ENCODE measurements around the gene FAM171A1. TPM values are rescaled to one million over a fixed set of nuclear protein-coding genes. Genes with fewer than 3 reads are reported as not detected.
A peak's percentile ranks its signal among the peaks of the same experiment; 100 is the strongest.

The FAM171A1 gene
- total RNA-seq, 1 experiment from 2014 or later = 3.6 TPM

GRCh38 chr10:15245530-15245929 lies 125.6 kb downstream of the FAM171A1 start:
- DNase-seq (ENCODE audit: low read depth) = peak; percentile 31

GRCh38 chr10:15244635-15245197 lies 126.4 kb downstream of the FAM171A1 start:
- DNase-seq (ENCODE audit: low read depth) = peak; percentile 48

DNA sequence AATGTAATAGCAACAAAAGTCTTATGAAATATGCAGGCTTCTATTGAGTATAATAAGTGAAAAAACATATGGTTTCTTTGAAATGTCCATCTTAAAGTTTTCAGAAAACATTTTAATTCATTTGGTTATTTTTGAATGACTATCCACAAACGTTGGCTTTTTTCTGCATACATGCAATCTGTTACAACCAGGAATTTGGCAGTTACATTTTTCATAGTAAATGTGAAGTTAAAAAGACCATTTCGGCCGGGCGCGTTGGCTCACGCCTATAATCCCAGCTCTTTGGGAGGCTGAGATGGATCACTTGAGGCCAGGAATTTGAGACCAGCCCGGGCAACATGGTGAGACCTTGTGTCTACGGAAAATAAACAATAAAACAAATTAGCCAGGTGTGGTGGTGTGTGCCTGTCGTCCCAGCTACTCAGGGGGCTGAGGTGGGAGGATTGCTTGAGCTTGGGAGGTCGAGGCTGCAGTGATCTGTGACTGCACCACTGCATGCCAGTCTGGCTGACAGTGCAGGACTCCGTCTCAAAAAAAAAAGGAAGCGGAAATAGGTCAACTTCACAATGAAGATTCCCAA lies 128.7 kb downstream of the FAM171A1 start:
- no peak for DNase-seq (ENCODE audit: low read depth)

- DNase-seq (ENCODE audit: low read depth) = no peak
These were observed 129.8 kb downstream of the FAM171A1 start for GRCh38 chr10:15241306-15241705.

- peak; percentile 54 for DNase-seq (ENCODE audit: low read depth)
These were observed 132.3 kb downstream of the FAM171A1 start for GRCh38 chr10:15238555-15239335.

DNA sequence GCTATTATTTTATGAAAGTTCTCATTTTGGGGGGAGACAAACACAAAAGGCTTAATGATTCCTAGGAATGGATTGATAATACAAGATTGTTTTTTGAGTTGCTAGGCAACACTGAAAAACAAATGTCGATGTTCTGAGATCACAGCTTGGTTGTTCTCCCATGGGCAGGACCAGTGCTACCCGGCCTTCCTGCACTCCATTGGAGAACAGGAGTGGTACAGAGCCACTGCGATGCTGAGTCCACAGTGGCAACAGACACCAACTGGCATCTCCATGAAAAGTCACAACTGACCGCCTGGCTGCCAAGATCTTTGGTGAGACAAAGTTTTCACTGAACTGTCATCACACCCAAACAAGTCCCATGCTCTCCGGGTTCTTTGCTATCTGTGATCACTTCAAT lies 133.7 kb downstream of the FAM171A1 start:
- DNase-seq (ENCODE audit: low read depth) = peak; percentile 67

DNA sequence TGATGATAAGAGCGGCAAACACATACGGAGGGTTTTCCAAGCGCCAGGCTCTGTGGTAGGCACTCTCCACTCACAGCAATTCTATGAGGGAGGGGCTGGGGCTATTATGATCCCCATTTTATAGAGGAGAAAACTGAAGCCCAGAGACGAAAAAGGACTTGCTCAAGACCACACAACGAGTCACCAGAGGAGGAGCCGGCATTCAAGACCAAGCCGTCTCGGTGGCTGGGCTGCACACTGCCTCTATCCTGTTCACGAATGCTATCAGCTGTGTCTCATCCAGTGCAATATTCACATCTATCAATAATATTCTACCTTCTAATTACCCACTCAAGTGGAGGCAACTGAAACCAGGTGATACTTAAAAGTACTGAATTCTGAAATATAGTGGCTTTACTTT lies 134.7 kb downstream of the FAM171A1 start:
- DNase-seq (ENCODE audit: low read depth) = no peak

GRCh38 chr10:15232279-15232678 lies 138.8 kb downstream of the FAM171A1 start:
- no peak for DNase-seq (ENCODE audit: low read depth)

- no peak for DNase-seq (ENCODE audit: low read depth)
These were observed 139.7 kb downstream of the FAM171A1 start for GRCh38 chr10:15231426-15231825.

DNA sequence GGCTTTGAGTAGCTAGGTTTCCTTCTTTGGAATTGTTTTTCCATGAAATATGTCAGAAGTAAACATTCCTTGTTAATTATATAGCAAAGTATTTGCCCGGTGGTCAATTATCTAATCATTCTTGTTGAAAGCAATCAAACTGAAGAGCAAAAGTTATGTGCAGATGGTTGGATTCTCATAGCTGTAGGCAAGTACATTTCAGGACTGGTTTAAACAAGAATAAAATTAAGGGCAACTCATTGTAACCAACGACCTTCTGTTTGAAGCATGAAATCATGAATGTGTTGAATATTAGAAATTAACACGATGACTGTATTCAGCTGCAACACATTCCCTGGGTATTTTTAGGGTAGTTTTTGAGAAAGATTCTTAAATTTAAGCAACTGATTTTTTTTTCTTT lies 140.8 kb downstream of the FAM171A1 start:
- no peak for DNase-seq (ENCODE audit: low read depth)

DNA sequence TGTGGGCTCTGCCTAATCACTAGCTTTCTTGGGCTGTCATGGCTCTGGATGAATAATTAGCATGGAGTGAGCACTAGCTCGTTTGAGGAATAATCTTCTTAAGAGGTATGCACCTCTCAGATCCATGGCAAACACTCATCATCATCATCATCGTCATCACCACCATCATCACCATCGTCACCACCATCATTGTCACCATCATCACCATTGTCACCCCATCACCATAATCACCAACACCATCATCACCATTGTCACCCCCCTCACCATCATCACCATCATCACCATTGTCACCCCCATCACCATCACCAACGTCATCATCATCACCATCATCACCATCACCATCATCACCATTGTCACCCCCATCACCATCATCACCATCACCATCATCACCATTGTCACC lies 141.8 kb downstream of the FAM171A1 start:
- no peak for DNase-seq (ENCODE audit: low read depth)

GRCh38 chr10:15228426-15228825 lies 142.7 kb downstream of the FAM171A1 start:
- no peak for DNase-seq (ENCODE audit: low read depth)

- peak; percentile 26 for DNase-seq (ENCODE audit: low read depth)
These were observed 143.3 kb downstream of the FAM171A1 start for GRCh38 chr10:15227611-15228372.

DNA sequence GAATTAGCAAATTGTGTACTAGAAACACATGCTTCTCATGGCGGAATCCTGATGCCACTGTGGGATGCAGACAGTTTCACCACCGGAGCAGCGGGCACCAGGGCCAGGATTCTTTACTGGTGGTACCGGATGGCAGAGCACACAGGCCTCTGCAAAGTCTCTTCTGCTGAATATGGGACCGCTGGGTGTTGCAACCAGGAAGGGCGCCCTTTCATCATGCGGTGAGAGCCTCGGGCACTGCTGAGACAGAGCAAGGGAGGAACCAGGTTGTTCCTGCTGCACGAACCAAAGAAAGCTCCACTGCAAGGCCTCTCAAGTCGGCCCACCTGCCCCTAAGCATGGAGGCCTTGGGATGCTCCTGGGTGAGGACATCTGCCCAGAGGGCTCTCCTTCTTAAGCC lies 145.6 kb downstream of the FAM171A1 start:
- DNase-seq (ENCODE audit: low read depth) = no peak

DNA sequence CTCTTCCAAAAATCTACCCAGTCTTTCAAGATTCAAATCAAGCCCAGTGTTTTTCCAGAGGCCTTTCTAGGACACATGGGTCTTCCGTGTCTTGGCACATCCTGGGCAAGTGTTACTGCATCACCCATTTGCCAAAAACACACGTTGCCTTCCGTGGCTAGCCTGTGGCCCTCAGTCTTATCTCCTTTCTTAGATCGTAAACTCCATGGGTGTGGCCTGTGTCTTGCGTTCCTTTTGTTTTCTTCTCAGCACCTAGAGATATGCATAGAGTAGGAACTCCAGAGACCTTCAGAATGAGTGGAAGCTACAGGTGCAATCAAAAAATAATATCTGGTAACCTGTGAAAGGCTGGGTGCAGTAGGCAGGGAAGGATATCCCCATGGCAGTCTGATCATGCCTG lies 146.1 kb downstream of the FAM171A1 start:
- no peak for DNase-seq (ENCODE audit: low read depth)

GRCh38 chr10:15223174-15223573 lies 147.9 kb downstream of the FAM171A1 start:
- DNase-seq (ENCODE audit: low read depth) = peak; percentile 67

GRCh38 chr10:15222511-15222910 lies 148.6 kb downstream of the FAM171A1 start:
- DNase-seq (ENCODE audit: low read depth) = peak; percentile 55

GRCh38 chr10:15220445-15220844 lies 150.6 kb downstream of the FAM171A1 start:
- no peak for DNase-seq (ENCODE audit: low read depth)

DNA sequence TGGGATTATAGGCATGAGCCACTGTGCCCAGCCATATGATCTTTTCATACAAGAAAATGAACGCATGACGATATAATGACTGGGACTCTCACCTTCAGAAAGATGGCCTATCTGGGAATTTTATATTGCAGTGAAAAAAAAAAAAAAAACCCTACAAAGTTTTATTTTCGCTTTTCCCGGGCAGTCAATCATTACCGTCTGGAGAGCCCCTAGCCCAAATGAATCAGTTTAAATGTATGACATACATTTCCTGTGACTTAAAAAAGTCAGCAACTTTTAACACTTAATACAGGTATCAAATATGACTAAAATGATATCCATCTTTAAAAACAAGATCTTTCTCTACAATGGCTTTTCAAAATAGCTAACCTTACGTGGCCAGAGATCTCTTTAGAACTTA lies 154.4 kb downstream of the FAM171A1 start:
- DNase-seq (ENCODE audit: low read depth) = no peak

GRCh38 chr10:15214237-15214636 lies 156.9 kb downstream of the FAM171A1 start:
- no peak for DNase-seq (ENCODE audit: low read depth)

DNA sequence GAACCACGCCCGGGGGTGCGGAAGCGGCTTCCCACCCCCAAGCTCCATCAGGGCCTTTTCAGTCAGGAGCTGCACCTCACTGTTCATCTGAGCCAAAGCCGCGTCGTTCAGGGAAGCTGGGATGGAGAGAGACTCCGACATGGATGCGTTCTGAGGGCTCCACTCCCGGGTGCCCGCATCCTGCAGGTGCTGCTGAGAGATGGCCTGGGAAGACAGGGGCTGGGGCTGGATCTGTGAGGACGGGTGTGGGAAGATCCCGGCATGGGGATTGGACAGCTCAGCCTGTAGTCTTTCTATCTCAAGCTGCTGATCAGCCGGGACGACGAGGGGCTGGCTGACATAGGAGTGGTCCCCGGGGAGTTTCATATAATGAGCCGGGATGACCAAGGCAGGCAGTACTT lies 157.6 kb downstream of the FAM171A1 start:
- DNase-seq (ENCODE audit: low read depth) = no peak

- peak; percentile 82 for DNase-seq (ENCODE audit: low read depth)
These were observed 159.6 kb downstream of the FAM171A1 start for GRCh38 chr10:15211464-15211979.
